WTC11 (cell line): ENCODE data around the gene PRKACB. TPM values are rescaled to one million over a fixed set of nuclear protein-coding genes. Genes with fewer than 3 reads are reported as not detected.

Experiments used
- ATAC-seq: fragments of 200-7000 bp; cut with Tn5 transposase; 2 replicates; pipeline ENCODE4 v1.10.0; 2021; ENCODE audit warnings: mild to moderate bottlenecking, moderate library complexity
- CTCF ChIA-PET: fragments of 300-600 bp; sonication (Branson Sonifier 250); formaldehyde crosslinking; loops from one replicate; lab custom pipeline; 2021; ENCODE audit warnings: antibody characterized with exemption; lab: Charles Lee
- POLR2A ChIA-PET: fragments of 350-600 bp; sonication (Branson Sonifier 250); formaldehyde crosslinking; loops from one replicate; lab custom pipeline; 2021; ENCODE audit warnings: antibody characterized with exemption; lab: Charles Lee
- DNase-seq: peaks from one replicate; pipeline ENCODE4 v3.0.0; 2021; ENCODE audit warnings: low spot score
- H3K27ac Mint-ChIP-seq: 2 replicates; pipeline ENCODE4 v1.8.0; 2021; ENCODE audit warnings: mixed read lengths
- H3K27me3 Mint-ChIP-seq: 2 replicates; pipeline ENCODE4 v1.8.0; 2021; ENCODE audit warnings: low read depth, mild to moderate bottlenecking, moderate library complexity, mixed read lengths
- H3K36me3 Mint-ChIP-seq: 2 replicates; pipeline ENCODE4 v1.8.0; 2021; ENCODE audit warnings: mixed read lengths
- H3K4me1 Mint-ChIP-seq: 2 replicates; pipeline ENCODE4 v1.8.0; 2022; ENCODE audit warnings: mixed read lengths
- H3K4me3 Mint-ChIP-seq: 2 replicates; pipeline ENCODE4 v1.8.0; 2021; ENCODE audit warnings: mild to moderate bottlenecking, moderate library complexity, mixed read lengths
- H3K9me3 Mint-ChIP-seq: 2 replicates; pipeline ENCODE4 v1.8.0; 2021; ENCODE audit warnings: mixed read lengths
- AR ChIP-seq: fragments of 250-450 bp; sonication (Bioruptor Pico); IDR thresholded peaks from 2 replicates; pipeline ENCODE4 v1.9.0; 2021; ENCODE audit warnings: mild to moderate bottlenecking
- CBFB ChIP-seq: sonication (generic); formaldehyde crosslinking; IDR thresholded peaks from 2 replicates; pipeline ENCODE4 v1.8.1; 2022; ENCODE audit warnings: mild to moderate bottlenecking, low read depth, missing genetic modification reagents
- E2F1 ChIP-seq: sonication (generic); formaldehyde crosslinking; IDR thresholded peaks from 2 replicates; pipeline ENCODE4 v1.8.0; 2022; ENCODE audit warnings: mild to moderate bottlenecking, missing genetic modification reagents
- E2F5 ChIP-seq: sonication (generic); formaldehyde crosslinking; IDR thresholded peaks from 2 replicates; pipeline ENCODE4 v1.8.1; 2022; ENCODE audit warnings: mild to moderate bottlenecking, moderate library complexity, missing genetic modification reagents
- FOXK1 ChIP-seq: sonication (generic); formaldehyde crosslinking; IDR thresholded peaks from 2 replicates; pipeline ENCODE4 v1.8.0; 2022; ENCODE audit warnings: mild to moderate bottlenecking, moderate library complexity, missing genetic modification reagents
- GRHL2 ChIP-seq: fragments of 250-450 bp; sonication (Bioruptor Pico); IDR thresholded peaks from 2 replicates; pipeline ENCODE4 v1.8.0; 2022; ENCODE audit warnings: mild to moderate bottlenecking, moderate library complexity; ENCODE audit not compliant: insufficient replicate concordance, severe bottlenecking
- GTF2I ChIP-seq: fragments of 250-450 bp; sonication (Bioruptor Pico); conservative IDR thresholded peaks from 2 replicates; pipeline ENCODE4 v1.4.0; 2021; ENCODE audit warnings: mild to moderate bottlenecking
- IRF1 ChIP-seq: sonication (generic); formaldehyde crosslinking; IDR thresholded peaks from 2 replicates; pipeline ENCODE4 v1.8.0; 2023; ENCODE audit warnings: missing genetic modification reagents
- MAX ChIP-seq: sonication (generic); formaldehyde crosslinking; IDR thresholded peaks from 2 replicates; pipeline ENCODE4 v1.8.0; 2022; ENCODE audit warnings: mild to moderate bottlenecking, missing genetic modification reagents
- MYBL2 ChIP-seq: sonication (generic); formaldehyde crosslinking; IDR thresholded peaks from 2 replicates; pipeline ENCODE4 v1.8.1; 2023; ENCODE audit warnings: mild to moderate bottlenecking, moderate library complexity, missing genetic modification reagents
- PREB ChIP-seq: sonication (generic); formaldehyde crosslinking; IDR thresholded peaks from 2 replicates; pipeline ENCODE4 v1.8.1; 2022; ENCODE audit warnings: mild to moderate bottlenecking, missing genetic modification reagents, moderate library complexity, borderline replicate concordance
- TCF7 ChIP-seq: sonication (generic); formaldehyde crosslinking; IDR thresholded peaks from 2 replicates; pipeline ENCODE4 v1.8.0; 2022; ENCODE audit warnings: mild to moderate bottlenecking, low read depth, missing genetic modification reagents, moderate library complexity
- TEAD4 ChIP-seq: sonication (generic); formaldehyde crosslinking; IDR thresholded peaks from 2 replicates; pipeline ENCODE4 v1.8.0; 2022; ENCODE audit warnings: mild to moderate bottlenecking, missing genetic modification reagents
- ZBTB43 ChIP-seq: sonication (generic); formaldehyde crosslinking; IDR thresholded peaks from 2 replicates; pipeline ENCODE4 v1.8.1; 2023; ENCODE audit warnings: mild to moderate bottlenecking, missing genetic modification reagents
- ZMAT4 ChIP-seq: fragments of 250-450 bp; sonication (Bioruptor Pico); IDR thresholded peaks from 2 replicates; pipeline ENCODE4 v1.9.0; 2021; ENCODE audit warnings: mild to moderate bottlenecking
- ZNF138 ChIP-seq: sonication (generic); formaldehyde crosslinking; conservative IDR thresholded peaks from 2 replicates; pipeline ENCODE4 v1.8.1; 2022; ENCODE audit warnings: mild to moderate bottlenecking, moderate library complexity, missing genetic modification reagents
- ZNF281 ChIP-seq: sonication (generic); formaldehyde crosslinking; IDR thresholded peaks from 2 replicates; pipeline ENCODE4 v1.8.0; 2023; ENCODE audit warnings: mild to moderate bottlenecking, missing genetic modification reagents
- total RNA-seq: library from RNA; stranded (reverse); gene quantifications from 3 replicates; pipeline ENCODE4 v1.2.3, GENCODE V29; 2021

The PRKACB gene
- total RNA-seq, 1 experiment from 2014 or later = 18.4 TPM

- peaks cover 9% of the 10 kb centered on the region for H3K27me3 Mint-ChIP-seq
- DNase-seq = no peak
- POLR2A ChIA-PET = no interaction called here
- H3K4me1 Mint-ChIP-seq = no peaks in the 10 kb centered on the region
- peaks cover 26% of the 10 kb centered on the region for H3K36me3 Mint-ChIP-seq
- no peak for ATAC-seq
- H3K27ac Mint-ChIP-seq = no peak overlapping the region
- H3K9me3 Mint-ChIP-seq = peaks cover 38% of the 10 kb centered on the region
- CTCF ChIA-PET = no interaction called here
- H3K4me3 Mint-ChIP-seq = no peak overlapping the region
- TF ChIP-seq MAX (no peak), FOXK1 (CRISPR knock-in tag) (no peak), E2F1 (CRISPR knock-in tag) (no peak), GTF2I (no peak), ZMAT4 (CRISPR knock-in tag) (no peak), TCF7 (CRISPR knock-in tag) (no peak), ZBTB43 (CRISPR knock-in tag) (no peak), MYBL2 (CRISPR knock-in tag) (no peak), PREB (no peak), TEAD4 (CRISPR knock-in tag) (no peak), CBFB (no peak), GRHL2 (CRISPR knock-in tag) (no peak), E2F5 (no peak), IRF1 (CRISPR knock-in tag) (no peak), AR (CRISPR knock-in tag) (no peak), ZNF281 (CRISPR knock-in tag) (no peak), ZNF138 (CRISPR knock-in tag) (no peak)
These were observed 139.3 kb downstream of the PRKACB start for GRCh38 chr1:84283381-84283780.
